Loucy (cell line): Measurements from ENCODE around the gene NOL4L.

Experiments used
- H2AFZ ChIP-seq: fragments of 200-600 bp; sonication (generic); 2 replicates; pipeline ENCODE4 v1.6.0; 2016; ENCODE audit warnings: antibody characterized with exemption, mild to moderate bottlenecking, low read length, moderate library complexity
- H3F3A ChIP-seq: fragments of 200-600 bp; 2 replicates; pipeline ENCODE4 v1.6.0; 2016; ENCODE audit warnings: antibody characterized with exemption, low read depth, mild to moderate bottlenecking
- H3K27me3 ChIP-seq: fragments of 200-600 bp; sonication (generic); 2 replicates; pipeline ENCODE4 v1.6.1; 2014; ENCODE audit warnings: low read length, mild to moderate bottlenecking; ENCODE audit not compliant: insufficient read depth, poor library complexity, severe bottlenecking
- H3K36me3 ChIP-seq: fragments of 200-600 bp; sonication (generic); 2 replicates; pipeline ENCODE4 v1.6.1; 2016; ENCODE audit warnings: low read length; ENCODE audit not compliant: insufficient read depth
- H3K4me1 ChIP-seq: fragments of 200-600 bp; sonication (generic); 2 replicates; pipeline ENCODE4 v1.5.1; 2014; ENCODE audit warnings: low read length, mild to moderate bottlenecking; ENCODE audit not compliant: insufficient read depth, poor library complexity, severe bottlenecking
- H3K4me2 ChIP-seq: fragments of 200-600 bp; sonication (generic); 2 replicates; pipeline ENCODE4 v1.6.0; 2014; ENCODE audit warnings: antibody characterized with exemption, low read length, low read depth, mild to moderate bottlenecking; ENCODE audit not compliant: poor library complexity, severe bottlenecking
- H3K4me3 ChIP-seq: fragments of 200-600 bp; sonication (generic); 2 replicates; pipeline ENCODE4 v1.5.1; 2014; ENCODE audit warnings: low read length, mild to moderate bottlenecking, mixed read lengths; ENCODE audit not compliant: poor library complexity, severe bottlenecking
- H3K79me2 ChIP-seq: fragments of 200-600 bp; sonication (generic); 2 replicates; pipeline ENCODE4 v1.6.1; 2014; ENCODE audit warnings: low read length; ENCODE audit not compliant: insufficient read depth
- H3K9ac ChIP-seq: fragments of 200-600 bp; sonication (generic); 2 replicates; pipeline ENCODE4 v1.6.0; 2014; ENCODE audit warnings: mild to moderate bottlenecking, low read depth, low read length, moderate library complexity; ENCODE audit not compliant: poor library complexity, severe bottlenecking
- H3K9me2 ChIP-seq: fragments of 200-600 bp; sonication (generic); replicated peaks from 2 replicates; pipeline ENCODE4 v1.6.1; 2016; ENCODE audit warnings: low read depth, low read length, mixed read lengths
- H3K9me3 ChIP-seq: fragments of 200-600 bp; sonication (generic); 2 replicates; pipeline ENCODE4 v1.6.1; 2014; ENCODE audit warnings: mild to moderate bottlenecking, antibody characterized with exemption, low read length, low read depth; ENCODE audit not compliant: insufficient read depth
- H4K20me1 ChIP-seq: fragments of 200-600 bp; sonication (generic); 2 replicates; pipeline ENCODE4 v1.6.0; 2014; ENCODE audit warnings: antibody characterized with exemption, low read length, mild to moderate bottlenecking; ENCODE audit not compliant: insufficient read depth, poor library complexity, severe bottlenecking
- CTCF ChIP-seq: fragments of 200-600 bp; sonication (generic); conservative IDR thresholded peaks from 2 replicates; pipeline ENCODE4 v1.5.1; 2014; ENCODE audit warnings: mild to moderate bottlenecking, antibody characterized with exemption, low read length
- EZH2phosphoT487 ChIP-seq: fragments of 200-600 bp; IDR thresholded peaks from 2 replicates; pipeline ENCODE4 v1.6.1; 2018; ENCODE audit warnings: antibody characterized with exemption, mild to moderate bottlenecking, moderate library complexity, borderline replicate concordance

The NOL4L gene

DNA sequence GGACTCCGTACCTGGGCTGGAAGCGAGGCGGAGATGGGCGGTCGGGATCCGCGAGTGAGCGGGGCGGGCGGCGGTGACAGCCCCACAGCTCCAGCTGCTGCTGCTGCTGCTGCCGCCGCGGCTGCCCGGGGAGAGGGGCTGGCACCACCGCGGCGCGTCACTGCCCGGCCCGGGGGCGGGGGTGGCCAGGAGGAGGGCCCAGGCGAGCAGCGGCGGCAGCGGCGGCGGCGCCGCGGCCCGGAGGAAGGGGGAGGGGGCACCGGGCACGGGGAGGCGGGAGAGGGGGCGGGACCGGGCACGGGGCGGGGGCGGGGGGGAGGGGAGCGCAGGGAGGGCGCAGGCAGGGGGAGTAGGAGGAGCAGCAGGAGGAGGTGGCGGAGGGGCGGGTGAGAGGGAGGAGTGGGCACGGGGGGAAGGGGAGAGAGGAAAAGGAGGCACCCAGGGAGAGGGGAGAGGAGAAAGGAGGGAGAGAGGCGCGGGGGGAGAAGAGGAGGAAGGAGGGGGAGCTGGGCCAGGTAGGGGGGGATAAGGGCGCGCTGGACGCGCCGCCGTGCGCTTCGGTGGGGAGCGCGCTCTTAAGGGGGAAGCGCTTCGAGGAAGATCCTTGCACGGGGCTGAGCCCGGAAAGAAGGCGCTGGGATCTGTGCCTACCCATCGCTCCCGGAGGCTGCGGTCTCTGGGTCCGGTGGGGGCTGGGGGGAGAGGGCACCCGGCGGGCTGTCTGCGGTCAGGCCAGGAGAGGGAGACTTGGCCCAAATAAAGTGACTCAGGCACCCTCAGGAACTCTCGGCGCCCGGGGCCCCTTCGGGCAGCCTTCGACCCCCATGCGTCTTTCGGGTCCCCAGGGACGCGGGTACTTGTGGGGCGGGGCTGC, 101.5 kb downstream of the NOL4L start:
- Histone ChIP-seq H3K36me3 (peaks cover 9% of the 10 kb centered on the region; the same call in 1 of the 2 replicates), H3K9me2 (no peaks in the 10 kb centered on the region), H3K4me2 (peak overlapping the region; percentile 77), H3K4me3 (peak overlapping the region; percentile 91), H3K9me3 (no peaks in the 10 kb centered on the region), H3F3A (peaks cover 10% of the 10 kb centered on the region), H3K27me3 (no peaks in the 10 kb centered on the region), H2AFZ (peak overlapping the region; percentile 60; the same call in 1 of the 2 replicates), H3K9ac (peak overlapping the region; percentile 93), H3K4me1 (peaks cover 50% of the 10 kb centered on the region), H4K20me1 (peaks cover 46% of the 10 kb centered on the region), H3K79me2 (peaks cover 71% of the 10 kb centered on the region)
- TF ChIP-seq CTCF (no peak), EZH2phosphoT487 (no peak)

- Histone ChIP-seq H3K9me3 (no peaks in the 10 kb centered on the region), H3K36me3 (peaks cover 9% of the 10 kb centered on the region; the same call in 1 of the 2 replicates), H4K20me1 (peaks cover 56% of the 10 kb centered on the region), H3K27me3 (no peaks in the 10 kb centered on the region), H3K9ac (peak overlapping the region; percentile 79), H3K4me1 (peaks cover 57% of the 10 kb centered on the region), H3K9me2 (no peaks in the 10 kb centered on the region), H2AFZ (no peak overlapping the region), H3K4me3 (peak overlapping the region; percentile 91), H3K4me2 (peak overlapping the region; percentile 93), H3K79me2 (peaks cover 80% of the 10 kb centered on the region), H3F3A (peaks cover 10% of the 10 kb centered on the region)
- TF ChIP-seq CTCF (no peak), EZH2phosphoT487 (no peak)
Measured at GRCh38 chr20:32482442-32483261, 102.5 kb downstream of the NOL4L start.

GRCh38 chr20:32482143-32482441, 103.0 kb downstream of the NOL4L start:
- peak overlapping the region; percentile 93 for H3K4me2 ChIP-seq
- no peaks in the 10 kb centered on the region for H3K27me3 ChIP-seq
- peak overlapping the region; percentile 79 for H3K9ac ChIP-seq
- no peaks in the 10 kb centered on the region for H3K9me2 ChIP-seq
- H3K4me1 ChIP-seq, result peaks cover 63% of the 10 kb centered on the region
- H3F3A ChIP-seq, result peaks cover 10% of the 10 kb centered on the region
- peaks cover 61% of the 10 kb centered on the region for H4K20me1 ChIP-seq
- H3K9me3 ChIP-seq, result no peaks in the 10 kb centered on the region
- no peak overlapping the region for H2AFZ ChIP-seq
- H3K4me3 ChIP-seq, result peak overlapping the region; percentile 91
- peaks cover 9% of the 10 kb centered on the region; the same call in 1 of the 2 replicates for H3K36me3 ChIP-seq
- TF ChIP-seq CTCF, result no peak
- no peak for TF ChIP-seq EZH2phosphoT487
- peaks cover 82% of the 10 kb centered on the region for H3K79me2 ChIP-seq
